ENCODE data around the gene SLC25A47.

Gene SLC25A47

DNA sequence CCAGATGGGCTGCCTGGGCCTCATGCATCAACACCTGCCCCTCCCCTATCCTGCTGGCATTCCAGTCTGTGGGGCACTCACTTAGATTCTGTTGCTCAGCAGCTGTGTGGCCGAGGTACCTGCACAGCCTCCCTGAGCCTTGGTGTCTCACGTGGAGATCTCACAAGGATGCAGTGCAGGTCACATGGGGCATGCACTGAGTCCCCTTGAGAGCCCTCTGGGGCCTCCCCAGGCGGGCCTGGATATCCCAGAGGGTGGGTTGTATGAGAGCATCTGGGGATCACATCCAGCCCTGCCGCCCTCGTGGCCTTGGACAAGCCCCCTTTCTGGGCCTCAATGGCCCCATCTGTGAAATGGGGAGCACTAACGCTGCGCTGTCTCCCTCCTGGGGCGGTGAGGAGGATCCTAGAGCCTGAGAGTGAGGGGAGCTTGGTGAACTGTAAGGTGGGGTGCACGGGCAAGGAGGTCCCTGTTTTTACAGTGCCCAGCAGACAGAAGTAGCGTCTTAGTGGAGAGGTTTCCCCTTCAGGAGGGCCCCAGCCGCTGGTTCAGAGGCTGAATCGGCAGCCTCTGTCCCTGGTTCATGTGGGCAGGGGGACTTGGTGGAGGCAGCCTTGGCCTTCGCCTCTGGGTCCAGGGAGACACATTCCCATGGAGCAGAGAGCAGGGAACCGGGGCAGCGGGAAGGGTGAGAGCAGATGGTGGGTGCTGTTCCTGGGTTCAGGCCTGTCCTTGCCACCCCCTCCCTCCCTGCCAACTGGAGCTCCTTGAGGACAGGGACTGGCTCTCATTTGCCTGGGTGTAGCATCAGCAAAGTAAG, 791 bp upstream of the SLC25A47 start:
- H3K9ac ChIP-seq (ENCODE audit: low read length): no peak overlapping the region
- no peaks in the 10 kb centered on the region for H3K9me3 ChIP-seq (ENCODE audit: low read length)
- H3K27ac ChIP-seq (ENCODE audit: low read depth, low read length): no peak overlapping the region
- H3K4me3 ChIP-seq (ENCODE audit: low read depth in 1 of 2, low read length in 2 of 2): no peak overlapping the region
- H3K27me3 ChIP-seq (ENCODE audit: control insufficient read depth in 1 of 2, insufficient read depth in 2 of 2, low read length in 2 of 2): no peaks in the 10 kb centered on the region
- peaks cover 9% of the 10 kb centered on the region for H3K4me1 ChIP-seq (ENCODE audit: insufficient read depth, low read length)
- H3K36me3 ChIP-seq (ENCODE audit: insufficient read depth, low read length): no peaks in the 10 kb centered on the region

GRCh38 chr14:100323942-100324307, 786 bp downstream of the SLC25A47 start:
- no peaks in the 10 kb centered on the region for H3K36me3 ChIP-seq (ENCODE audit: insufficient read depth, low read length)
- no peaks in the 10 kb centered on the region for H3K4me1 ChIP-seq (ENCODE audit: insufficient read depth, low read length)
- H3K4me3 ChIP-seq (ENCODE audit: low read depth in 1 of 2, low read length in 2 of 2): no peak overlapping the region
- no peaks in the 10 kb centered on the region for H3K9me3 ChIP-seq (ENCODE audit: low read length)
- no peaks in the 10 kb centered on the region for H3K27me3 ChIP-seq (ENCODE audit: control insufficient read depth in 1 of 2, insufficient read depth in 2 of 2, low read length in 2 of 2)
- H3K9ac ChIP-seq (ENCODE audit: low read length): no peak overlapping the region
- no peak overlapping the region for H3K27ac ChIP-seq (ENCODE audit: low read depth, low read length)

GRCh38 chr14:100325231-100325632, 2.1 kb downstream of the SLC25A47 start:
- Histone ChIP-seq H3K9ac (ENCODE audit: low read length) (no peak overlapping the region), H3K36me3 (ENCODE audit: insufficient read depth, low read length) (no peaks in the 10 kb centered on the region), H3K27ac (ENCODE audit: low read depth, low read length) (no peak overlapping the region), H3K4me3 (ENCODE audit: low read depth in 1 of 2, low read length in 2 of 2) (no peak overlapping the region), H3K9me3 (ENCODE audit: low read length) (no peaks in the 10 kb centered on the region), H3K27me3 (ENCODE audit: control insufficient read depth in 1 of 2, insufficient read depth in 2 of 2, low read length in 2 of 2) (no peaks in the 10 kb centered on the region), H3K4me1 (ENCODE audit: insufficient read depth, low read length) (no peaks in the 10 kb centered on the region)

DNA sequence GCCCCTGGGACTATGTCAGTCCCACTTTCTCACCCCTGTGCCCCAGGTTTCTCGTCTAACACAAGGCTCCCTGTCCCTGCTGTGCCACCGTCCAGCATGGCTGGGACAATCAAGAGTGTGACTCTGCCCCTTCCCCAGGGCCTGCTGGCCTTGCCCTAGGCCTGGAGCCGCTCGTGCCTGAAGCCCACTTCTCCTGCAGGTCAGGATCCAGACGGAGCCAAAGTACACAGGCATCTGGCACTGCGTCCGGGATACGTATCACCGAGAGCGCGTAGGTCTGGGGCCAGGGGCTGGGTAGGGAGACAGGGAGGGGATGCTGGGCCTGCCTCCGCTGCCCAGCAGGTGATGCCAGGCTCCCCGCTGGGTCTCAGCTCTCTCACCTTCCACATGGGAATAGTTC, 2.8 kb downstream of the SLC25A47 start:
- H3K9me3 ChIP-seq (ENCODE audit: low read length): no peaks in the 10 kb centered on the region
- H3K4me3 ChIP-seq (ENCODE audit: low read depth in 1 of 2, low read length in 2 of 2): no peak overlapping the region
- no peak overlapping the region for H3K9ac ChIP-seq (ENCODE audit: low read length)
- no peaks in the 10 kb centered on the region for H3K4me1 ChIP-seq (ENCODE audit: insufficient read depth, low read length)
- no peak overlapping the region for H3K27ac ChIP-seq (ENCODE audit: low read depth, low read length)
- H3K27me3 ChIP-seq (ENCODE audit: control insufficient read depth in 1 of 2, insufficient read depth in 2 of 2, low read length in 2 of 2): no peaks in the 10 kb centered on the region
- no peaks in the 10 kb centered on the region for H3K36me3 ChIP-seq (ENCODE audit: insufficient read depth, low read length)

DNA sequence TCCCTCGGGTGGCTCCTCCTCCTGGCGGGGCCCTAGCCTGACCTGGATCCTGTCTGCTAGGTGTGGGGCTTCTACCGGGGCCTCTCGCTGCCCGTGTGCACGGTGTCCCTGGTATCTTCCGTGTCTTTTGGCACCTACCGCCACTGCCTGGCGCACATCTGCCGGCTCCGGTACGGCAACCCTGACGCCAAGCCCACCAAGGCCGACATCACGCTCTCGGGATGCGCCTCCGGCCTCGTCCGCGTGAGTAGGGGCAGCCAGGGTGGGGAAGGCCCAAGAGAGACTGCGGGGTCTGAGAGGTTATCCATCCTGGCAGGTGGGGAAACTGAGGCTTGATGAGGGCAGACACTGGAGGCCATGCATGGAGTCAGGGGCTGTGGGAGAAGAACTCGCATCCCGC, 4.0 kb downstream of the SLC25A47 start:
- Histone ChIP-seq H3K27ac (ENCODE audit: low read depth, low read length) (no peak overlapping the region), H3K9ac (ENCODE audit: low read length) (no peak overlapping the region), H3K4me1 (ENCODE audit: insufficient read depth, low read length) (no peaks in the 10 kb centered on the region), H3K36me3 (ENCODE audit: insufficient read depth, low read length) (no peaks in the 10 kb centered on the region), H3K4me3 (ENCODE audit: low read depth in 1 of 2, low read length in 2 of 2) (no peak overlapping the region), H3K27me3 (ENCODE audit: control insufficient read depth in 1 of 2, insufficient read depth in 2 of 2, low read length in 2 of 2) (no peaks in the 10 kb centered on the region), H3K9me3 (ENCODE audit: low read length) (no peaks in the 10 kb centered on the region)

GRCh38 chr14:100328495-100329163, 5.5 kb downstream of the SLC25A47 start:
- no peaks in the 10 kb centered on the region for H3K36me3 ChIP-seq (ENCODE audit: insufficient read depth, low read length)
- no peak overlapping the region for H3K27ac ChIP-seq (ENCODE audit: low read depth, low read length)
- H3K4me1 ChIP-seq (ENCODE audit: insufficient read depth, low read length): no peaks in the 10 kb centered on the region
- H3K27me3 ChIP-seq (ENCODE audit: control insufficient read depth in 1 of 2, insufficient read depth in 2 of 2, low read length in 2 of 2): no peaks in the 10 kb centered on the region
- no peak overlapping the region for H3K4me3 ChIP-seq (ENCODE audit: low read depth in 1 of 2, low read length in 2 of 2)
- H3K9me3 ChIP-seq (ENCODE audit: low read length): no peaks in the 10 kb centered on the region
- H3K9ac ChIP-seq (ENCODE audit: low read length): no peak overlapping the region

GRCh38 chr14:100329233-100330006, 6.3 kb downstream of the SLC25A47 start:
- no peak overlapping the region for H3K4me3 ChIP-seq (ENCODE audit: low read depth in 1 of 2, low read length in 2 of 2)
- no peak overlapping the region for H3K27ac ChIP-seq (ENCODE audit: low read depth, low read length)

DNA sequence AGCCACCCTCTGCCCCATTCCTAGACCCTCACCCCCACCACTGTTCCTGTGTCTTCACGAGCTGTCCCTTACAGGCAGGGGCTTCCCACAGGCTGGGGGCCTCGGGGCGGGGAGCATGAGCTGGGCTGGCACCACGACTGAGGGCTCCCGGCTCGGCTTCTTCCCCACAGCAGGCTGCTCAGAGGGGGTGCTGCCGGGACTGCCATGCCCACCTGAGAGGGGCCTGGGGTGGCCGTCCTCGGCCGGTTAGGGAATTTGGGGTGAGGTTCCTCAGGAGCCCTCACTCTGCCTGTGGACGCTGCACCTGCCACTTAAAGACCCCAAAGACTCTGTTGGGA, 6.8 kb downstream of the SLC25A47 start:
- no peaks in the 10 kb centered on the region for H3K4me1 ChIP-seq (ENCODE audit: insufficient read depth, low read length)

More at GRCh38 chr14:100329233-100330006, 6.3 kb downstream of the SLC25A47 start:
- H3K9ac ChIP-seq (ENCODE audit: low read length): no peak overlapping the region
- no peaks in the 10 kb centered on the region for H3K36me3 ChIP-seq (ENCODE audit: insufficient read depth, low read length)
- no peaks in the 10 kb centered on the region for H3K9me3 ChIP-seq (ENCODE audit: low read length)
- H3K4me1 ChIP-seq (ENCODE audit: insufficient read depth, low read length): no peaks in the 10 kb centered on the region
- H3K27me3 ChIP-seq (ENCODE audit: control insufficient read depth in 1 of 2, insufficient read depth in 2 of 2, low read length in 2 of 2): no peaks in the 10 kb centered on the region

GRCh38 chr14:100330388-100330931, 7.3 kb downstream of the SLC25A47 start:
- Histone ChIP-seq H3K36me3 (ENCODE audit: insufficient read depth, low read length) (no peaks in the 10 kb centered on the region), H3K9me3 (ENCODE audit: low read length) (no peaks in the 10 kb centered on the region), H3K4me3 (ENCODE audit: low read depth in 1 of 2, low read length in 2 of 2) (no peak overlapping the region), H3K9ac (ENCODE audit: low read length) (no peak overlapping the region), H3K27ac (ENCODE audit: low read depth, low read length) (no peak overlapping the region), H3K4me1 (ENCODE audit: insufficient read depth, low read length) (no peaks in the 10 kb centered on the region), H3K27me3 (ENCODE audit: control insufficient read depth in 1 of 2, insufficient read depth in 2 of 2, low read length in 2 of 2) (no peaks in the 10 kb centered on the region)

More for the DNA sequence above, 6.8 kb downstream of the SLC25A47 start:
- Histone ChIP-seq H3K4me3 (ENCODE audit: low read depth in 1 of 2, low read length in 2 of 2) (no peak overlapping the region), H3K9ac (ENCODE audit: low read length) (no peak overlapping the region), H3K27ac (ENCODE audit: low read depth, low read length) (no peak overlapping the region), H3K27me3 (ENCODE audit: control insufficient read depth in 1 of 2, insufficient read depth in 2 of 2, low read length in 2 of 2) (no peaks in the 10 kb centered on the region), H3K9me3 (ENCODE audit: low read length) (no peaks in the 10 kb centered on the region), H3K36me3 (ENCODE audit: insufficient read depth, low read length) (no peaks in the 10 kb centered on the region)

DNA sequence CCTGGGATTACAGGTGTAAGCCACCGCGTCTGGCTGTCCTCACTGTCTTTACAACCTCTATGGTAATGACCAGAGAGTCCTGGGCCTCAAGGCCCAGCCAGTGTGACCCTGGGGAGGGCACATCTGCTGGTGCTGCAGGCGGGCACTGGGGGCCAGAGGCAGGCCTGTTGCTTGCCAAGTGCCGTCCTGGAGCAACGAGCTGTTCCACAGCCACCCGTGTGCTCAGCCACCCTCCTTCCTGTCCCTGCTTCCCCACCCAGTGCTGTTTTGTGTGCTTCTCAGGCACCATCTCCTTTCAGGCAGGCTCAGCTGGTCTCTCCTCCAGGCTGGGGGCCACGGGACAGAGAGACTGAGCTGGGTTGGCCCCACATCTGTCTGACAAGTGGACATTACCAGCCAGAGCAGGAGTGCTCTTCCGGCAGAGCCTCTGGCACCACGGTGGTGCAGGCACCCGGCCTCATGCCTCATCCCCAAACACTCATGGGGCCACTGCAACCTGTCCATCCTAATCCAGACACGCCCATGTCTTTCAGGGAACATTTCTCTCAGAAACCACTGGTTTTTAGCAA, 9.0 kb downstream of the SLC25A47 start:
- H3K27me3 ChIP-seq (ENCODE audit: control insufficient read depth in 1 of 2, insufficient read depth in 2 of 2, low read length in 2 of 2): no peaks in the 10 kb centered on the region
- H3K9ac ChIP-seq (ENCODE audit: low read length): no peak overlapping the region
- H3K4me3 ChIP-seq (ENCODE audit: low read depth in 1 of 2, low read length in 2 of 2): no peak overlapping the region
- no peak overlapping the region for H3K27ac ChIP-seq (ENCODE audit: low read depth, low read length)
- no peaks in the 10 kb centered on the region for H3K9me3 ChIP-seq (ENCODE audit: low read length)
- H3K36me3 ChIP-seq (ENCODE audit: insufficient read depth, low read length): peaks cover 8% of the 10 kb centered on the region
- no peaks in the 10 kb centered on the region for H3K4me1 ChIP-seq (ENCODE audit: insufficient read depth, low read length)

GRCh38 chr14:100332797-100333196, 9.7 kb downstream of the SLC25A47 start:
- peaks cover 11% of the 10 kb centered on the region for H3K36me3 ChIP-seq (ENCODE audit: insufficient read depth, low read length)

More at GRCh38 chr14:100332797-100333196, 9.7 kb downstream of the SLC25A47 start:
- H3K4me1 ChIP-seq (ENCODE audit: insufficient read depth, low read length): no peaks in the 10 kb centered on the region
- no peak overlapping the region for H3K27ac ChIP-seq (ENCODE audit: low read depth, low read length)
- no peaks in the 10 kb centered on the region for H3K9me3 ChIP-seq (ENCODE audit: low read length)
- no peak overlapping the region for H3K9ac ChIP-seq (ENCODE audit: low read length)
- H3K27me3 ChIP-seq (ENCODE audit: control insufficient read depth in 1 of 2, insufficient read depth in 2 of 2, low read length in 2 of 2): no peaks in the 10 kb centered on the region
- no peak overlapping the region for H3K4me3 ChIP-seq (ENCODE audit: low read depth in 1 of 2, low read length in 2 of 2)

All from muscle layer of colon (tissue), 2 donors.